Activated B cell treated with CpG ODN at 0.5 μM for 24 hours (primary cell): Measurements from ENCODE around the gene FBXL12. TPM values are rescaled to one million over a fixed set of nuclear protein-coding genes. Genes with fewer than 3 reads are reported as not detected.
A peak's percentile ranks its signal among the peaks of the same experiment; 100 is the strongest.
"Not testable (repeated sequence)": the region's sequence is repeated elsewhere in the genome, so short reads cannot be mapped to it uniquely, and the experiment has no call there.

Experiments used
- ATAC-seq: fragments of 200-7000 bp; cut with Tn5 transposase; one replicate; pipeline ENCODE4 v1.10.0; 2021; ENCODE audit warnings: low read depth, mild to moderate bottlenecking, moderate library complexity
- CTCF ChIA-PET: fragments of 350-600 bp; sonication (Branson Sonifier 250); formaldehyde crosslinking; loops from one replicate; lab custom pipeline; 2021; ENCODE audit warnings: antibody characterized with exemption; lab: Charles Lee
- POLR2A ChIA-PET: fragments of 350-600 bp; sonication (Branson Sonifier 250); formaldehyde crosslinking; loops from one replicate; lab custom pipeline; 2021; ENCODE audit warnings: antibody characterized with exemption; lab: Charles Lee
- DNase-seq: peaks from one replicate; pipeline ENCODE4 v3.0.0; 2022
- H3K27ac Mint-ChIP-seq: one replicate; pipeline ENCODE4 v1.8.0; 2020; ENCODE audit warnings: mixed read lengths
- H3K27me3 Mint-ChIP-seq: one replicate; pipeline ENCODE4 v1.8.0; 2021; ENCODE audit warnings: mixed read lengths
- H3K36me3 Mint-ChIP-seq: one replicate; pipeline ENCODE4 v1.8.0; 2021; ENCODE audit warnings: low read depth, mixed read lengths
- H3K4me1 Mint-ChIP-seq: one replicate; pipeline ENCODE4 v1.8.0; 2021; ENCODE audit warnings: mixed read lengths
- H3K4me3 Mint-ChIP-seq: one replicate; pipeline ENCODE4 v1.8.0; 2020; ENCODE audit warnings: mild to moderate bottlenecking, mixed read lengths
- H3K9me3 Mint-ChIP-seq: one replicate; pipeline ENCODE4 v1.8.0; 2020; ENCODE audit warnings: mixed read lengths
- intact Hi-C: fragments of 100-400 bp; cut with micrococcal nuclease; formaldehyde crosslinking; loops from one replicate; pipeline ENCODE4 v1.15.1; 2024
- total RNA-seq: library from RNA; stranded (reverse); gene quantifications from 2 replicates; pipeline ENCODE4 v1.2.3, GENCODE V29; 2022
- TF ChIP-seq, protein P1 (sequence below): fragments of 200-600 bp; IDR thresholded peaks from one replicate; pipeline ENCODE4 v1.8.0; 2022; ENCODE audit warnings: antibody characterized with exemption, mild to moderate bottlenecking

FBXL12 gene
- total RNA-seq, 1 donor from 2014 or later: 41.9 TPM

DNA sequence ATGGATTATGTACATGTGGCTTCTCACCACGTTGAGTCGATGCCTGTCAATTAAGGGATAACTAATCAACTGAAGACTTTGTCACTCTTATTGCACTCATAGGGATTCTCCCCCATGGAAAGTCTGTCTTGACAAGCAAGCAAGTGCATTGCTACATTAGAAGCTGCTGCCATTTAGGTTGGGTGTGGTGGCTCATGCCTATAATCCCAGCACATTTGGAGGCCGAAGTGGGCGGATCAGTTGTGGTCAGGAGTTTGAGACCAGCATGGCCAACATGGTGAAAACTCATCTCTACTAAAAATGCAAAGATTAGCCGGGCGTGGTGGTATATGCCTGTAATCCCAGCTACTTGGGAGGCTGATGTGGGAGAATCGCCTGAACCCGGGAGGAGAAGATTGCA, 32.1 kb downstream of the FBXL12 start:
- POLR2A ChIA-PET: interaction anchor here (0.6 kb wide), 1 partner anchor 209 kb away, joined by 6 read pairs; no protein-coding TSS in a partner anchor
- Mint-ChIP-seq H3K27me3 (no peaks in the 10 kb centered on the region), H3K27ac (peak overlapping the region; percentile 46), H3K9me3 (no peaks in the 10 kb centered on the region), H3K4me3 (peak overlapping the region; percentile 24), H3K4me1 (peaks cover 21% of the 10 kb centered on the region), H3K36me3 (no peaks in the 10 kb centered on the region)
- DNase-seq (no peak), ATAC-seq (no peak)
- intact Hi-C loops: no loop called here
- TF ChIP-seq, protein P1, sequence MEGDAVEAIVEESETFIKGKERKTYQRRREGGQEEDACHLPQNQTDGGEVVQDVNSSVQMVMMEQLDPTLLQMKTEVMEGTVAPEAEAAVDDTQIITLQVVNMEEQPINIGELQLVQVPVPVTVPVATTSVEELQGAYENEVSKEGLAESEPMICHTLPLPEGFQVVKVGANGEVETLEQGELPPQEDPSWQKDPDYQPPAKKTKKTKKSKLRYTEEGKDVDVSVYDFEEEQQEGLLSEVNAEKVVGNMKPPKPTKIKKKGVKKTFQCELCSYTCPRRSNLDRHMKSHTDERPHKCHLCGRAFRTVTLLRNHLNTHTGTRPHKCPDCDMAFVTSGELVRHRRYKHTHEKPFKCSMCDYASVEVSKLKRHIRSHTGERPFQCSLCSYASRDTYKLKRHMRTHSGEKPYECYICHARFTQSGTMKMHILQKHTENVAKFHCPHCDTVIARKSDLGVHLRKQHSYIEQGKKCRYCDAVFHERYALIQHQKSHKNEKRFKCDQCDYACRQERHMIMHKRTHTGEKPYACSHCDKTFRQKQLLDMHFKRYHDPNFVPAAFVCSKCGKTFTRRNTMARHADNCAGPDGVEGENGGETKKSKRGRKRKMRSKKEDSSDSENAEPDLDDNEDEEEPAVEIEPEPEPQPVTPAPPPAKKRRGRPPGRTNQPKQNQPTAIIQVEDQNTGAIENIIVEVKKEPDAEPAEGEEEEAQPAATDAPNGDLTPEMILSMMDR: no peak
- CTCF ChIA-PET: no interaction called here

DNA sequence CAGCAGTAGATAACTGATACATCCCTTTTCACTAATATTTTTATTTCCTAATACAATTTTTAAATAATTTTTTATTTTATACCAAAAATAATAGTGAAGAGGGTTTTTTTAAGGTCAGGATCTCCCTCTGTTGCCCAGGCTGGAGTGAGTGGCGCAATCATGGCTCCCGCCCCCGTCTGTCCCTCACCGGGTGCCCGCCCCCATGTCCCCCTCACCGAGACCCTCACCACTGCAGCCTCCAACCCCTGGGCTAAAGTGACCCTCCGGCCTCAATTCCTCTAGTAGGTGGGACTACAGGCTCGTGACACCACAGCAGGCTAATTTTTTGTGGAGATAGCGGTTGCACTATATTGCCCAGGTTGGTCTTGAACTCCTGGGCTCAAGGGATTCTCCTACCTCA, 32.5 kb downstream of the FBXL12 start:
- ATAC-seq (no peak), DNase-seq (no peak)
- Mint-ChIP-seq H3K4me1 (peaks cover 19% of the 10 kb centered on the region), H3K36me3 (no peaks in the 10 kb centered on the region), H3K27ac (peak overlapping the region; percentile 96), H3K9me3 (no peaks in the 10 kb centered on the region), H3K27me3 (no peaks in the 10 kb centered on the region), H3K4me3 (peak overlapping the region; percentile 91)
- CTCF ChIA-PET: no interaction called here
- POLR2A ChIA-PET: interaction anchor here (0.6 kb wide), 1 partner anchor 209 kb away, joined by 6 read pairs; no protein-coding TSS in a partner anchor
- intact Hi-C loops: no loop called here
- TF ChIP-seq, protein P1: no peak

DNA sequence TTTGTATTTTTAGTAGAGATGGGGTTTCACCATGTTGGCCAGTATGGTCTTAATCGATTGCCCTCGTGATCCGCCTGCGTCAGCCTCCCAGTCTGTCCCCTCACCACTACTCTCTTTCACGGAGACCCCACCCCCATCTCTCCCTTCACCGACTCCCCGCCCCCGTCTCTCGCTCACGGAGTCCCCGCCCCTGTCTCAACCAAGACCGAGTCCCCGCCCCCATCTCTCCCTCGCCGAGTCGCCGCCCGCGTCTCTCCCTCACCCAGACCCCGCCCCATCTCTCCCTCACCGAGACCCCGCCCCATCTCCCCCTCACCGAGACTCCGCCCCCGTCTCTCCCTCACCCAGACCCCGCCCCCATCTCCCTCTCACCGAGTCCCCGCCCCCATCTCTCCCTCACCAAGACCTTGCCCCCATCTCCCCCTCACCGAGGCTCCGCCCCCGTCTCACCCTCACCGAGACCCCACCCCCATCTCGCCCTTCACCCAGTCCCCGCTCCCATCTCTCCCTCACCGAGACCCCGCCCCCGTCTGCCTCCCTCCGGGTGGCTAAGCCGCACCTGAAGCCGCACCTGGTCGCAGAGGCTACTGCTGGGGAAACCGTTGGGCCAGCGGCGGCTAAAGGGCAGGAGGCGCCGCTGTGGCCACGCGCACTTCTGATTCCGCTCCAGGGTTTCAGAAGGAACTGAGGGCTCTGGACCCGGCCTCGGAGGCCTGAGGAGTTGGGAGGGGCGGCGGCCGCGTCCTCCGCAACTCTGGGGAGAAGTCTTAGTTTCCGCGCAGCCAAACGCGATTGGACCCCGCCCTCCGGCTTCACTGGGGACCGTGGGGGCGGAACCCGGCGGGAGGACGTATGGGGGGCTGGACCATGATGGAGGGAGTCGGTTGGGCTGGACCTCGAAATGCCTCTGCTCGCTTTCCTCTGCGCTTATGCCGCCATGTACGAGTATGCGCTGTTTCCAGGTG, 33.2 kb downstream of the FBXL12 start:
- peak overlapping the region; percentile 91 for H3K4me3 Mint-ChIP-seq
- POLR2A ChIA-PET: interaction anchor here (0.7 kb wide), 1 partner anchor 35 kb away, joined by 6 read pairs; no protein-coding TSS in a partner anchor
- ATAC-seq (peak; percentile 84), DNase-seq (peak; percentile 86)
- H3K27me3 Mint-ChIP-seq: no peaks in the 10 kb centered on the region
- H3K9me3 Mint-ChIP-seq: no peaks in the 10 kb centered on the region
- H3K27ac Mint-ChIP-seq: peak overlapping the region; percentile 96
- TF ChIP-seq, protein P1: no peak
- peaks cover 15% of the 10 kb centered on the region for H3K4me1 Mint-ChIP-seq
- CTCF ChIA-PET: no interaction called here
- intact Hi-C loops: loop anchor here (1.0 to 2.0 kb wide), 5 partner anchors 11 to 111 kb away; partner anchors contain the start of genes FBXL12, PIN1, ZNF562 and ZNF846
- H3K36me3 Mint-ChIP-seq: no peaks in the 10 kb centered on the region

DNA sequence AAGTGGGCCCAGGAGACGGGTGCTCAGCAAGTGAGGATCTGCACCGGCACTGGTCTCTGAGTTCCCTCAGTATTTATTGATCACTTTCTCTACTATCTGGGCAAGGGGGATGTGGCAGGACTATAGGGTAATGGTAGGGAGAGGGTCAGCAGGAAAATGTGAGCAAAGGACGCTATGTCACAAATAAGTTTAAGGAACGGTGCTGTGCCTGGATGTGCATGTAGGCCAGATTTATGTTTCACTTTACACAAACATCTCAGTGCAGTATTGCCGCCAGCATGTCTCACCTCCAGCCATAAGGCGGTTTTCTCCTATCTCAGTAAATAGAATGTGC, 34.7 kb downstream of the FBXL12 start:
- H3K4me3 Mint-ChIP-seq: peak overlapping the region; percentile 29
- H3K9me3 Mint-ChIP-seq, H3K27ac Mint-ChIP-seq, ATAC-seq, H3K27me3 Mint-ChIP-seq, H3K36me3 Mint-ChIP-seq, CTCF ChIA-PET, DNase-seq: not testable (repeated sequence)
- POLR2A ChIA-PET: interaction anchor here (1.5 kb wide), 1 partner anchor 15 kb away, joined by 11 read pairs; the partner anchor contains the start of gene ZNF846
- peaks cover 12% of the 10 kb centered on the region for H3K4me1 Mint-ChIP-seq
- intact Hi-C loops: loop anchor here (2.0 kb wide), 2 partner anchors 51 to 109 kb away; partner anchors contain the start of genes PIN1 and ZNF562

DNA sequence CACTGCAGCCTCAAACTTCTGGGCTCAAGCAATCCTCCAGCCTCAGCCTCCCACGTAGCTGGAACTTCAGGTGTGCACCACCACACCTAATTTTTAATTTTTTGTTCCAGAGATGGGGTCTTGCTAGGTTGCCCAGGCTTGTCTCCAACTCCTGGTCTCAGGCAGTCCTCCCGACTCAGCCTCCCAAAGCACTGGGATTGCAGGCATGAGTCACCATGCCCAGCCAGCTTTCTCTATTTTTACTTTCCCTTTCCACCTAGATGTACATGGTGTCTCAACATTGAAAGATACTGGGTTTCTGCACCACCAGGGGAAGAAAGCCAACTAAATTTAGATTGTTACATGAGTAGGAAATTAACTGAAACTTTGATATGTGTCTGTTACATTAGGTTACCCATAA, 36.5 kb downstream of the FBXL12 start:
- CTCF ChIA-PET: no interaction called here
- no peak overlapping the region for H3K4me3 Mint-ChIP-seq
- TF ChIP-seq, protein P1: no peak
- peaks cover 12% of the 10 kb centered on the region for H3K4me1 Mint-ChIP-seq
- ATAC-seq: no peak
- intact Hi-C loops: no loop called here
- POLR2A ChIA-PET: no interaction called here
- no peak for DNase-seq
- H3K27me3 Mint-ChIP-seq: no peaks in the 10 kb centered on the region
- peaks cover 9% of the 10 kb centered on the region for H3K9me3 Mint-ChIP-seq
- peaks cover 6% of the 10 kb centered on the region for H3K36me3 Mint-ChIP-seq
- no peak overlapping the region for H3K27ac Mint-ChIP-seq
